Upper lobe of left lung (tissue), 4 donors: ENCODE data around the gene EEF1AKMT3.

Source experiments
- CTCF ChIP-seq, 6 experiments: fragments of 450-650 bp in 4 of 6; fragments of 200-600 bp in 2 of 6; sonication (generic) in 2 of 6; IDR thresholded peaks; one replicate each; pipeline ENCODE4 v1.5.1; 2016 to 2019; ENCODE audit warnings: antibody characterized with exemption in 6 of 6
- EP300 ChIP-seq, 4 donors: sonication (generic); formaldehyde crosslinking; IDR thresholded peaks; one replicate each; pipeline ENCODE4 v1.5.1; 2017; ENCODE audit warnings: antibody characterized with exemption in 4 of 4, control low read depth in 2 of 4

- TF ChIP-seq EP300 (IDR thresholded peaks at IDR 0.05) (no peak), CTCF (IDR thresholded peaks at IDR 0.05) (no peak)
These were observed 6.5 kb upstream of the EEF1AKMT3 start for GRCh38 chr12:57765698-57766463.
